ENCODE data around the gene STRA6.

The STRA6 gene

DNA sequence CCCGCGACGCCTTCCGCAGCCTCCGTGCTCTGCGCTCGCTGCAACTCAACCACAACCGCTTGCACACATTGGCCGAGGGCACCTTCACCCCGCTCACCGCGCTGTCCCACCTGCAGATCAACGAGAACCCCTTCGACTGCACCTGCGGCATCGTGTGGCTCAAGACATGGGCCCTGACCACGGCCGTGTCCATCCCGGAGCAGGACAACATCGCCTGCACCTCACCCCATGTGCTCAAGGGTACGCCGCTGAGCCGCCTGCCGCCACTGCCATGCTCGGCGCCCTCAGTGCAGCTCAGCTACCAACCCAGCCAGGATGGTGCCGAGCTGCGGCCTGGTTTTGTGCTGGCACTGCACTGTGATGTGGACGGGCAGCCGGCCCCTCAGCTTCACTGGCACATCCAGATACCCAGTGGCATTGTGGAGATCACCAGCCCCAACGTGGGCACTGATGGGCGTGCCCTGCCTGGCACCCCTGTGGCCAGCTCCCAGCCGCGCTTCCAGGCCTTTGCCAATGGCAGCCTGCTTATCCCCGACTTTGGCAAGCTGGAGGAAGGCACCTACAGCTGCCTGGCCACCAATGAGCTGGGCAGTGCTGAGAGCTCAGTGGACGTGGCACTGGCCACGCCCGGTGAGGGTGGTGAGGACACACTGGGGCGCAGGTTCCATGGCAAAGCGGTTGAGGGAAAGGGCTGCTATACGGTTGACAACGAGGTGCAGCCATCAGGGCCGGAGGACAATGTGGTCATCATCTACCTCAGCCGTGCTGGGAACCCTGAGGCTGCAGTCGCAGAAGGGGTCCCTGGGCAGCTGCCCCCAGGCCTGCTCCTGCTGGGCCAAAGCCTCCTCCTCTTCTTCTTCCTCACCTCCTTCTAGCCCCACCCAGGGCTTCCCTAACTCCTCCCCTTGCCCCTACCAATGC is 27.1 kb downstream of the STRA6 start:
- H3K4me2 ChIP-seq (ENCODE audit: insufficient read depth, low read length, poor library complexity, severe bottlenecking), result no peak overlapping the region
- no peak overlapping the region for H3K4ac ChIP-seq (ENCODE audit: low read length)
- no peak overlapping the region for H2BK5ac ChIP-seq (ENCODE audit: low read length)
- peak overlapping the region; percentile 85 for H2BK12ac ChIP-seq (ENCODE audit: low read length)
- H3K36me3 ChIP-seq (replicated peaks in 1 of 2; ENCODE audit: control insufficient read depth in 2 of 2, insufficient read depth in 2 of 2, low read length in 2 of 2), result peaks cover 0 to 16% of the 10 kb centered on the region in 2 donors
- no peak overlapping the region for H2AFZ ChIP-seq (ENCODE audit: low read length)
- DNase-seq (ENCODE audit: low spot score), result no peak
- no peak overlapping the region for H3K9ac ChIP-seq (ENCODE audit: low read depth, low read length, poor library complexity)
- H3K79me1 ChIP-seq (ENCODE audit: low read depth, low read length), result peaks cover 2% of the 10 kb centered on the region
- H3K4me3 ChIP-seq (ENCODE audit: low read length in 2 of 2), result no peak overlapping the region
- no CpG with 5 or more reads among the region's 45 CpGs for WGBS, 2 donors (ENCODE audit: extremely low coverage in 2 of 2, insufficient read length in 2 of 2, insufficient replicate concordance in 1 of 2)
- H4K91ac ChIP-seq (ENCODE audit: low read depth, low read length, poor library complexity), result no peak overlapping the region
- H4K8ac ChIP-seq (ENCODE audit: low read depth, low read length), result no peak overlapping the region
- H3K9me3 ChIP-seq (replicated peaks in 1 of 2; ENCODE audit: control insufficient read depth in 2 of 2, insufficient read depth in 1 of 2, low read depth in 1 of 2, low read length in 2 of 2), result no peaks in the 10 kb centered on the region
- peak overlapping the region; percentile 86 for H3K18ac ChIP-seq (ENCODE audit: low read length)
- no peak overlapping the region for H2BK120ac ChIP-seq (ENCODE audit: low read depth, low read length)
- H3K14ac ChIP-seq (ENCODE audit: low read length), result no peak overlapping the region
- H3K27ac ChIP-seq (replicated peaks; ENCODE audit: low read length), result no peak overlapping the region
- peak overlapping the region; percentile 65 for H3K23ac ChIP-seq (ENCODE audit: low read depth, low read length, poor library complexity)
- peaks cover 23 to 42% of the 10 kb centered on the region in 2 donors for H3K4me1 ChIP-seq (ENCODE audit: control insufficient read depth in 2 of 2, insufficient read depth in 1 of 2, low read depth in 1 of 2, low read length in 2 of 2)
- H2AK5ac ChIP-seq (ENCODE audit: low read depth, low read length), result peak overlapping the region; percentile 40
- no peaks in the 10 kb centered on the region for H3K27me3 ChIP-seq (ENCODE audit: control insufficient read depth in 3 of 3, insufficient read depth in 3 of 3, low read depth in 1 of 3, low read length in 3 of 3)
- peak overlapping the region; percentile 82 for H2BK15ac ChIP-seq (ENCODE audit: low read length)

DNA sequence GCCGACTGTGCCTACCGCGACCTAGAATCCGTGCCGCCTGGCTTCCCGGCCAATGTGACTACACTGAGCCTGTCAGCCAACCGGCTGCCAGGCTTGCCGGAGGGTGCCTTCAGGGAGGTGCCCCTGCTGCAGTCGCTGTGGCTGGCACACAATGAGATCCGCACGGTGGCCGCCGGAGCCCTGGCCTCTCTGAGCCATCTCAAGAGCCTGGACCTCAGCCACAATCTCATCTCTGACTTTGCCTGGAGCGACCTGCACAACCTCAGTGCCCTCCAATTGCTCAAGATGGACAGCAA is 27.7 kb downstream of the STRA6 start:
- no CpG with 5 or more reads among the region's 14 CpGs for WGBS, 2 donors (ENCODE audit: extremely low coverage in 2 of 2, insufficient read length in 2 of 2, insufficient replicate concordance in 1 of 2)
- Histone ChIP-seq H3K27me3 (ENCODE audit: control insufficient read depth in 3 of 3, insufficient read depth in 3 of 3, low read depth in 1 of 3, low read length in 3 of 3) (peaks cover 0 to under 1% (median 0%) of the 10 kb centered on the region in 3 experiments), H2BK12ac (ENCODE audit: low read length) (peak overlapping the region; percentile 85), H3K27ac (replicated peaks; ENCODE audit: low read length) (no peak overlapping the region), H4K91ac (ENCODE audit: low read depth, low read length, poor library complexity) (no peak overlapping the region), H3K79me1 (ENCODE audit: low read depth, low read length) (peaks cover 2% of the 10 kb centered on the region), H2BK15ac (ENCODE audit: low read length) (peak overlapping the region; percentile 82), H3K36me3 (replicated peaks in 1 of 2; ENCODE audit: control insufficient read depth in 2 of 2, insufficient read depth in 2 of 2, low read length in 2 of 2) (peaks cover 0 to 10% of the 10 kb centered on the region in 2 donors), H3K23ac (ENCODE audit: low read depth, low read length, poor library complexity) (peak overlapping the region; percentile 65), H3K4me1 (ENCODE audit: control insufficient read depth in 2 of 2, insufficient read depth in 1 of 2, low read depth in 1 of 2, low read length in 2 of 2) (peaks cover 23 to 47% of the 10 kb centered on the region in 2 donors), H3K9ac (ENCODE audit: low read depth, low read length, poor library complexity) (no peak overlapping the region), H3K4me2 (ENCODE audit: insufficient read depth, low read length, poor library complexity, severe bottlenecking) (no peak overlapping the region), H2AK5ac (ENCODE audit: low read depth, low read length) (peak overlapping the region; percentile 40), H4K8ac (ENCODE audit: low read depth, low read length) (no peak overlapping the region), H2AFZ (ENCODE audit: low read length) (no peak overlapping the region), H3K9me3 (replicated peaks in 1 of 2; ENCODE audit: control insufficient read depth in 2 of 2, insufficient read depth in 1 of 2, low read depth in 1 of 2, low read length in 2 of 2) (no peaks in the 10 kb centered on the region), H2BK120ac (ENCODE audit: low read depth, low read length) (no peak overlapping the region), H3K14ac (ENCODE audit: low read length) (no peak overlapping the region), H2BK5ac (ENCODE audit: low read length) (no peak overlapping the region), H3K18ac (ENCODE audit: low read length) (peak overlapping the region; percentile 86), H3K4ac (ENCODE audit: low read length) (no peak overlapping the region), H3K4me3 (ENCODE audit: low read length in 2 of 2) (no peak overlapping the region)
- DNase-seq (ENCODE audit: low spot score), result no peak

DNA sequence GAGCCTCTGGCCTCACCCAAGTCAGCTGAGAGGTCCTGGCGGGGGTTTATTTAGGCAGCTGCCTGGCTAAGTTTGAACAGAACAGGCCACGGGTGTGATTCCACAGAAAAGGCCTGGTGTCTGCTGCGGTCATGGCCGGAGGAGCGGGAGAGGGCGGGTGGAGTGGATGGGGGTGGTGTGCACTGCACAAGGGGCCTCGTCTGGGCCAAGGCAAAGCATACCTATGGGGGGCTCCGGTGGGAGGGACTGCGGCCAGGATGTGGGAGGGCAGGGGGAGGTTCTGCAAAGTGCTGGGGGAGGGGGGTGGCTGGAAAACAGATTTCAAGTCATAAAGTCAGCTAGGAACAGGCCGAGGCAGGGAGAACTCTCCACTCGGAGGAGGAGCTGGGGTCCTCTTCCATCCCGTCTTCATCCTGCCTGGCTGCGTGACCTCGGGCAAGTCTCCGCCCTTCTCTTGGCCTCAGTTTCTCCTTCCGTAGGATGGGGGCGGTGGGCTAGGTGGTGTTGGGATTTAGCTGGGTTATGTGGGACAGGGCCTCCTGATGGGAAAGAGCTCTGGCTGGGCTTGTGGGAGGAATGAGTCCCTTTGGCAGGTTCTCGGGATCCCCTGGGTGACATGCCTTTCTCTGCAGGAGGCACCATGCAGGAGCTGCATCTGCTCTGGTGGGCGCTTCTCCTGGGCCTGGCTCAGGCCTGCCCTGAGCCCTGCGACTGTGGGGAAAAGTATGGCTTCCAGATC is 28.2 kb downstream of the STRA6 start:
- Histone ChIP-seq H3K27me3 (ENCODE audit: control insufficient read depth in 3 of 3, insufficient read depth in 3 of 3, low read depth in 1 of 3, low read length in 3 of 3) (peaks cover 0 to 6% (median 0%) of the 10 kb centered on the region in 3 experiments), H3K4me2 (ENCODE audit: insufficient read depth, low read length, poor library complexity, severe bottlenecking) (no peak overlapping the region), H3K9ac (ENCODE audit: low read depth, low read length, poor library complexity) (peak overlapping the region; percentile 40), H3K14ac (ENCODE audit: low read length) (peak overlapping the region; percentile 1), H2BK15ac (ENCODE audit: low read length) (peak overlapping the region; percentile 82), H3K4me3 (ENCODE audit: low read length in 2 of 2) (no peak overlapping the region), H4K8ac (ENCODE audit: low read depth, low read length) (no peak overlapping the region), H2BK12ac (ENCODE audit: low read length) (peak overlapping the region; percentile 67), H3K9me3 (replicated peaks in 1 of 2; ENCODE audit: control insufficient read depth in 2 of 2, insufficient read depth in 1 of 2, low read depth in 1 of 2, low read length in 2 of 2) (no peaks in the 10 kb centered on the region), H3K27ac (replicated peaks; ENCODE audit: low read length) (no peak overlapping the region), H2BK5ac (ENCODE audit: low read length) (peak overlapping the region; percentile 57), H3K18ac (ENCODE audit: low read length) (peak overlapping the region; percentile 86), H3K36me3 (replicated peaks in 1 of 2; ENCODE audit: control insufficient read depth in 2 of 2, insufficient read depth in 2 of 2, low read length in 2 of 2) (peaks cover 0 to 5% of the 10 kb centered on the region in 2 donors), H2AK5ac (ENCODE audit: low read depth, low read length) (peak overlapping the region; percentile 54), H3K79me1 (ENCODE audit: low read depth, low read length) (peaks cover 2% of the 10 kb centered on the region), H3K4ac (ENCODE audit: low read length) (no peak overlapping the region), H3K4me1 (ENCODE audit: control insufficient read depth in 2 of 2, insufficient read depth in 1 of 2, low read depth in 1 of 2, low read length in 2 of 2) (peaks cover 23 to 47% of the 10 kb centered on the region in 2 donors), H2AFZ (ENCODE audit: low read length) (peak overlapping the region; percentile 81), H3K23ac (ENCODE audit: low read depth, low read length, poor library complexity) (peak overlapping the region; percentile 65), H4K91ac (ENCODE audit: low read depth, low read length, poor library complexity) (no peak overlapping the region), H2BK120ac (ENCODE audit: low read depth, low read length) (peak overlapping the region; percentile 78)
- no CpG with 5 or more reads among the region's 20 CpGs for WGBS, 2 donors (ENCODE audit: extremely low coverage in 2 of 2, insufficient read length in 2 of 2, insufficient replicate concordance in 1 of 2)
- no peak for DNase-seq (ENCODE audit: low spot score)

Data from neuronal stem cell (in vitro differentiated cells).